Uterus (tissue), 2 donors: ENCODE results near the gene PKD1.

Experiments used
- CTCF ChIP-seq, 4 experiments: fragments of 200-600 bp in 2 of 4; fragments of 450-650 bp in 2 of 4; sonication (generic) in 2 of 4; IDR thresholded peaks; one replicate each; pipeline ENCODE4 v1.5.1; 2016 to 2019; ENCODE audit warnings: antibody characterized with exemption in 4 of 4, mild to moderate bottlenecking in 2 of 4, moderate library complexity in 1 of 4
- POLR2A ChIP-seq, 2 donors: fragments of 450-650 bp; IDR thresholded peaks; one replicate each; pipeline ENCODE4 v1.6.1; 2016; ENCODE audit warnings: antibody characterized with exemption in 2 of 2, mild to moderate bottlenecking in 1 of 2, moderate library complexity in 1 of 2

- TF ChIP-seq POLR2A (IDR thresholded peaks at IDR 0.05), result no peak
- no peak for TF ChIP-seq CTCF (IDR thresholded peaks at IDR 0.05)
These were observed 62.8 kb downstream of the PKD1 start for GRCh38 chr16:2072926-2073325.
